Ramos (cell line): ENCODE measurements around the gene BARHL1.

Experiments used
- in situ Hi-C: fragments of 300-500 bp; cut with MboI; formaldehyde crosslinking; loops from one replicate; pipeline ENCODE4 v1.14.3; 2022; ENCODE audit warnings: low sequenced_read_pairs; ENCODE audit not compliant: unreplicated experiment

The BARHL1 gene

DNA sequence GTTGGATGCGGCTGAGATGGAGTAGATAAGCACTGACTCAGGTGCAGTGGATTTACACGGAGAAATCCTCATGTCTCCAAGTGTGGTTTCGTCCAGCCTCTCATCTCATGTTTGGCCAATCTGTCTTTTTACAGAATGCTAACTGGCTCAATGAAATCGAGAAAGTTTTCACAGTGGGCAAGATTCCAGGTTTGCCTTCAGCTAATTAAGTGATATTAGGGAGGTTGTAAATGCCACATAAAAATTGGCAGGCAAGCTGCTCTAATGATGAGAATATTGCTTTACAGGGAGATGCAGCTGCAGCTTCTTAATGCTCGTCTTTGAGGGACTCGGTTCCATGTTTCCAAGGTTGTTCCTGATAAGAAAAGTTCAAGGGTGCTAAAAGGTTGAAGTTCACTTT lies 23.7 kb downstream of the BARHL1 start:
- in situ Hi-C loops, result no loop called here

DNA sequence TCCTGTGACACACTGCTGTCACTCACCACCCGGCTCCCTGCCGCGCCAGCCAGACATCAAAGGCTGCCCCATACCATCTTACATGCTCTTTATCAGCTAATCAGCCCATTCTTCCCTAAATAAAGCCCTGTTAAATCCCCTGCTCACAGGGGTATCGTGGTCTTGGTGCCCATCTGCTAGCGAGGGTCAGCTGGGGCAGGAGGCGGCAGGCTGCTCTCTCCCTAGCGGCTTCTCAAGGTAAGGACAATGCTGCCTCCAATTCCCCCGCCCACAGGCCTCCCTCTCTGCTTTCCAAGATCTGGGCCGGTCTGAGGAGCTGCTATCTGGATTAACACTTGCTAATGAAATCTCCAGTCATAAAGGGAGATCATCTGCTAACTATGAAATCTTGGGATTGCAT lies 26.8 kb downstream of the BARHL1 start:
- in situ Hi-C loops, result no loop called here

DNA sequence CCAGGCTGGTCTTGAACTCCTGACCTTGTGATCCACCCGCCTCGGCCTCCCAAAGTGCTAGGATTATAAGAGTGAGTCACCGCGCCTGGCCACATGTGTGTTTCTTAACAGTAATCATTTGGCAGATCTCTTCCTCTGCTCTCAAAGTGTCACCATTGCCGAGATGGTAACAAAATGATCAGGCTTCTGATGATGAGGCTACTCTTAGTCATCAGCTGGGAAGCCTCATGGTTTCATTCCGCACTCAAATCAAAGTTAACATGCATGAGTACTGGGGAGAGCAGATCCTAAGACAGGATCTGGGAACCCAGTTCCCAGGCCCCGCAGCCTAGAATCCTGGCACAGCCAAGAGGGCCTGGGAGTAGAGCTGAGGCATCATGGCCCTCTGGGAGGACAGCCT lies 27.4 kb downstream of the BARHL1 start:
- in situ Hi-C loops, result no loop called here

DNA sequence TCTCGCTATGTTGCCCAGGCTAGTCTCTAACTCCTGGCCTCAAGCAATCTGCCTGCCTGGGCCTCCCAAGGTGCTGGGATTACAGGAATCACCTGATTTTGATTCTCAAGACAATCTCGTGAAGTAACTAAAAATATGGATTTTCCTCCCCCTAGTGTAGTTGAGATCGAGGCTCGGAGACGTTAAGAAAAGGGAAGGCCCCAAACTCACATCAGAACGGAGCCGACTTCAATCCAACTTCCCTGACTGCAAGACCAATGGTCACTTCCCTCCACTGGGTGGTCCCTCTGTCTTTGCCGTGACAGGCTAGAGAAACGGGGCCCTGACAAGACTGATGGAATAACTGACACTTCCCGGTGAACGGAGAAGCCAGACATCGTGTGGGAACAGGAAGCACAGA lies 28.3 kb downstream of the BARHL1 start:
- in situ Hi-C loops, result no loop called here

DNA sequence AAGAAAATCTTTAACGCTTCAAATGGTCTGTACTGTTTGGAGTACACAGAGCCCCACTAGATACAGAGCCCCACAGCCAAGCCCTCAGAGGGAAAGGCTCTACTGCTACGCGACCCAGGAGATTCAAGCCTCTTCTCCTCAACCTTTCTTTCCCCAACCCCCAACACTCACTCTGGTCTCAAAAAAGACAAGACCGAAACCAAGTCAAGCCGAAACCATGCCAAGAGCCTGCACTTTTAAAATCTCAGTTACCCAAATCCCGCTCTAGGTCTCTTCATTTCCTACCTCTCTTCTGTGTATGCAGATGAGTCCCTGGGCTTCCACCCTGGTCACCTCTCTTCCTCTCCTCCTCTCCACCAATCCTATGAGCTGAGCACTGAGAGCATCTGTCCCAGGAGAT lies 31.9 kb downstream of the BARHL1 start:
- in situ Hi-C loops, result no loop called here

DNA sequence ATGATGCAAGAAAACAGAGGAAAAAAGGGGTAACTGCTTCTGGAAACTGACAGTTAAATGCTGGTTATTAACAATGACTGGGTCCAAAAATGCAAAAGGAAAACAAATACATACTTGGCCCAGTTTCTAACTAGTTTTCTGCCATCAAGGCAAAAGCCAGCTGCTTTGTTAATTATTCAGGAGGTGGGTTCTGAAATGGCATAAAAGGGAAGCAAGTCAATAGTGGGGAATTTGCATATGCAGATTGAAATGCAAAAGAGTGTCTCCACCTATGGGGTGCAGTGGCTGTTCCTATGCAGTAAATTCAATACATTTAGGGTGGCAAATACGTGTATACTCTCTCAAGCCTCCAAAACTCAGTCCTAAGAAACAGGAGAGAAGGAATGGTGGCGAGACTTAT lies 33.4 kb downstream of the BARHL1 start:
- in situ Hi-C loops, result no loop called here

DNA sequence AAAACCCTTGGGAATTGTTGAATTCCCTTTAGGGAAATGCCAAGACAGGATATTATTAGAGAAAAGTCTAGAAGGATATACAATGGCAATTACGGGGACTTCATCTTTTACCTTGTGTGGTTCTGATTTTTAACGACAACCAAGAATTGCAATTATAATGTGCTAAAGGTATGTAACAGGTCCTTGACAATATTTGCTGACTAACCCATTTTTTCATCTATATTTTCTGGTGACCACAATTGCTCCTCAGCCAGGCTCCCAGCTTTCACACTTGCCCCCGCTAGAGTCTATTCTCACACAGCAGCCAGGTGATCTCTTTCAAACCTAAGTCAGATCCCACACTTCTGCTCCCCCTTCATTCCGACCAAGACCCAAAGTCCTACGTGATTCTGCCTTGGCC lies 34.3 kb downstream of the BARHL1 start:
- in situ Hi-C loops, result no loop called here

DNA sequence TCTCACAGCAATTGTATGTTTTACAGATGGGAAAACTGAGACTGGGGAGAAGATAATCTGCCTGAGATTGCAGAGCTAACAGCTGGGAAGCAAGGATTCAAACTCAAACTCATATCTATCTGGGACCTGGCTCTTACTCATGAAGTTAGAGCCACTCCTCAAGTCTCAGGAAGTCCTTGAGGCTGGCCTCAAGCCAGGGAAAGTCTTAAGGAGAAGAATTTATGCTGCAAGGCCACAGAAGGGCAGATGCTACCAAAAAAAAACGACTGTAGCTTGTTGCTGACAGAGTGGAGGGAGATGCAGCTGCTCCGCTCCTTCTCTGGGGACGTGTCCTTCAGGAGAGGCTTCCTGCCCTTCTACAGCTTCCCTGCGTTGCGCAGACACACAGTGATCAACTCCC lies 39.8 kb downstream of the BARHL1 start:
- in situ Hi-C loops, result no loop called here

DNA sequence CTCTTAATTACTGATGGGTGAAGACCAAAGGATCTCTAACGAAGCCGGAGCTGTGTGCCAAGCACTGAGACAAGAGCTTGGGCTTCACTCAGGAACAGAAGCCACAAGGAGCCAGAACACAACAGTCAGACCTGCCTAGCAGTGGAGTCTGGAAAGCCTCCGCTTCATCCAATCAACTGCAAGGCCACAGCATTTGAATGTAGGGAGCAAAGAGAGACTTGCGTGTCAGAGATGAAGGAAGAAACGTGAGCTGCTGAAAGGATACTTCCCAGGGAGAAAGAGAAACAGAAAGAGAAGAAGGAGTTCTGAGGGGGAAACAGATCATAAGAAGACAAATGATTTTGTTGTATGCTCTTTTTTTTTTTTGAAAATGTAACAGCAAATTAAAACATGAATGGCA lies 43.9 kb downstream of the BARHL1 start:
- in situ Hi-C loops, result no loop called here

DNA sequence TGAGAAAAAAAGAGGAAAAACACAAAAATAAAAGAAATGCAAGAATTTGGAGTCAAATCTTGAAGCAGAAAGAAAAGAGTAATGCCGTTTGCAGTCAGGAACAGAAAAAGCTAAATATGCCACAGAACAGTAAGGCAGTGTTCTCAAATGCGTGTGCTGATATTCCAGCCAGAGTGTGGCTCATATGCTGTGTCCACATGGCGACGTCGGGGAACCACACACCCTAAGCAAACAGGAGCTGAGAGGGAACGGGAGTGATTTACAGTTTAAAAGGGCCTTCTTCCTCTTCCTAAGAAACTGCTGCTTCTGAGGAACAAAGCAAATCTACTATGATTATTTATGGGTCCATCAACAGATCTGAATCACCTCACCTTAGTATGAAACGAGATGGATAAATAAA lies 44.7 kb downstream of the BARHL1 start:
- in situ Hi-C loops, result no loop called here

DNA sequence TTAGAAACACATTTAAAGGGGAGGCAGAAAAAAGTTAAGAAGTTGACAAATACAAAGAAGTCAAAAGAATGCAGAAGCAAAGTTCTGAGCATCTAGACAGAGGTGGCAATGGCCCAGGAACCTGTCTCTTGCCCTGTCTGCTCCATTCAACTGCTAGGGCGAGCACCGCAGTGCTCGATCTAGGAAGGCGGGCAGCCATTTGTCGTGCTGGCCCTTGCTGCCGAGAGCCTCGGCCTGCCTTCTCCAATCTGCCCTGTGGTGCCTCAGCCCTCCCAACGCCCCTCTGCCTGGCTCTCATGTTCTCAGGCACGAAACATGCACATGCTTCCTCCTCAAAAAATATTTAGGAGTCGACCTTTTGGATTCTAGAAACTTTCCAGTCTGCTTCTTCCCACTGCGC lies 45.2 kb downstream of the BARHL1 start:
- in situ Hi-C loops, result no loop called here

DNA sequence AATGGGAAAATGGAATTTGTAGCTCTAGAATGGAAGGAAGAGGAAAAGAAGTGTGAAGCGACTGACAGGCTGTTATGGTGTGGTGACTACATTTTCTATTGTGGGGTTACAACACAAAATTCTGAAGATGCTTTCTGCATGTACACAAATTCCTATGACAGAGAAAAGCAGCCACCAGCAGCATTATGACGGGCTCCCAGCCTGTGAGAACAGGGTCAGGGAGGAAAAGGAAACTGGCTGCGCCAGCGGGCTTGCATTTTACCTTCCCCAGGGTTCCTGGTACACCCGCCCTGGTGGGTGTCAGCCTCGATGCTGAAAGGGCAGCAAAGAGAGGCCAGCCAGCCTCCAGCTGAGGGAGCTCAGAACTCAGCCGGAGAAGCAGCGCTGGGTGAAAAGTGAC lies 46.3 kb downstream of the BARHL1 start:
- in situ Hi-C loops, result no loop called here

DNA sequence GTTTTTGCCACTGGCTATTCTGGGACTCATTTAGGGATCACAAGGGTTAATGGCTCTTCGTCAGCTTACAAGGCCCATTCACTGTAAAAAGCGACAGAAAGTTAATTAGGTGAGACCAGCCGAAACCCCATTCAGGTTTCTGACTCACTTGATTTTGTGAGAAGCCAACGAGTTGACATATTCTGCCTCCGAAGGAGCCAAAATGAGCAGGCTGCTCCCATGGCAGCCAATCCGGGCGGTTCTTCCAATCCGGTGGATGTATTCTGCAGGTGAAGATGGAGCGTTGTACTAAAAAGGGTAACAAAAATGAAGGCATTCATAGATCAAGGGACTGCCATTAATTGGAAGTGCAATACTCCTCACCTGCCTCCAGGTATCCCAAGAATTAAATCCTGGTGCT lies 47.7 kb downstream of the BARHL1 start:
- in situ Hi-C loops, result no loop called here

DNA sequence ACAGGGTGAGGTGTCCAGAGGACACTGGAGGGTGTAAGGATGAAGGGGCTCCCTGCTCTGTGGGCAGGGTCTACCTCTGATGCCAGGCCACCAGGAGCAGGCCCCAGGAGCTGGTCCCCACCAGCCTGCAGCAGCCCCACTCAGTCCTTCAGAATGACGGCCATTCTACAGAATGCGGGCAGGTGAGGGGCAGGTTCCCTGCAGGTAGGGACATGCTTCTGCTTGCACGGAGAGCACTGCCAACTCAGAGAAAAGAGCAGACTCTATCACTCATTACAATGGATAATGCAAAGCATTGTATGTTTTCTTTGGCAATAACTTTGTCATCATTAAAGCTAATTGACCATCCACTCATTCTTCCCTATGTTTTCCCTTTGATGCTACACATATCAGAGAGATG lies 48.4 kb downstream of the BARHL1 start:
- in situ Hi-C loops, result no loop called here

DNA sequence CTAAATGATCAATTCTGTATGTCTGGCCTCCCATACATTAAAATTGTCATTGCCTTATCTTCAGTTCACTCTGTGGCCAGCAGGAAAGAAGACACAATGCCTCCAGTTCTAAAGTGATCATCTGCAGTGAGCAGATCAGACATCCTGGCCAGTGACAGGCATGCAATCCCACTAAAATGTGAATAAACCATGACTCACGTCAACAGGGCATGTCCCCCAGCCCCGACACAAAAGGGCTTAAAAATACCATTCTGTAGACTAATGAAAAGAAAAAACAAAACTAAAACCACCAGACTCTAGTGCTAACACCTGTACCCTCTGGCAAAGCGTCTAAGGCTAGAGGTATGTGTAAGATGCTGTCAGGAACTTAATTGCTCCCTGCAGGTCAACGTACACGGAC lies 48.9 kb downstream of the BARHL1 start:
- in situ Hi-C loops, result no loop called here

DNA sequence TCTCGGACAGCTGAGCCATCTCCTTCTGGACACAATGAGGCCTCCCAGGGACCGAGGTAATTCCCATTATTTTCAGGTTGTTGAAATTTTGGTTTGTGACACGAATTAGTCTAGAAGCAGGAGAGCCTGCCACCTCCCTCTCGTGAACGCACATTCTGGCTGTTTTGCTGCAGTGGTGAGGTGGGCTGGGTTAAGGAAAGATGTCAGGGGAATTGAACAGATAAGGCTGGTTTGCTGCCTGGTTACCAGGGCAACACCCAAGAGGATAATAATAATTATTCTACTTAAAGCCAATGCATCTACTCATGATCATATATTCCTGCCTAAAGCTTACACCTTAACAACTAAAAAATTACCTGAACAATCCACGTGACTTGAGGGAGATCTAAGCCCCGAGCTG lies 49.3 kb downstream of the BARHL1 start:
- in situ Hi-C loops, result no loop called here

DNA sequence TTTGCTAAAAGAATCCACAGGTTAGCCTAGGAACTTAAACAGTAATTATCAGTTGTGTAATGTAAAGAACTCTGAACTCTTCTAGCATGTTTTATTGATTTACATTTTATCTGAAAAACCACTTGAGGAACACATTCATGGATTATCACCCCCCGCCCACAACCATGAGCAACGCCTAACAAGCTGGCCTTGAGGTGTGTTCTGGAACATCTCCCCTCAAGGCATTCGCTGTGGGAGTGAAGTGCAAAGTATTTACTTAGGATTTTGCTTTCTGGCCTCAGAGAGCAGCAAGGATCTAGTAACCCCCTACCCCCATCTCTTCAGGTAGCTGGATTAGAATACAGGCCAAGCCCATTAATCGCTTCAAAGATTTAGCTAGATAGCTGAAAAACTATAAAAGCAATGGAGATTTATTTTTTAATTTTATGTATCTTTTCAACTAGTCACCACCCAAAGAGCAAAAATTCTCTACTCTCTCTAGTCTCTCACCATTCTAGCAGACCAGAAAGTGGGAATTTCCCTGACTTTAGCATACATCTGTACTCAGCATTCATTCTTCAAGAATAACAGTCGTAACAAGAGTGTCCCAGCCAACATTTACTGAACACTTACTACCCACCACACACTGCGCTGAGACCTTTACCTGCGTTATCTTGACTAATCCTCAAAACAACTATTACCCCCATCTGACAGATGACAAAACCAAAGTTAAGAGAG lies 50.2 kb downstream of the BARHL1 start:
- in situ Hi-C loops, result no loop called here

DNA sequence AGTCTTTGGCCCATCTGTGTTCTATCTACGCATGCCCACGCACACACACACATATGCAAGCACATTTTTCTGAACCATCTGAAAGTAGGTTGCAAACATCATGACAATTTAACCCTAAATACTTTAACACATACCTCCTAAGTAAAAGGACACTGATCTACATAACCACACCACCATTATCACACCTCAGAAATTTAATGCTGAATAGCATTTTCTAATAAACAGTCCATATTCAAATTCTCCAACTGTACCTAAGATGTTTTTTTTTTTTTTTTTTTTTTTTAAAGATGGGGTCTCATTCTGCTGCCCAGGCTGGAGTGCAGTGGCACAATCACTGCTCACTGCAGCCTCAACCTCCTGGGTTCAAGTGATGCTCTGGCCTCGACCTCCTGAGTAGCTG lies 51.9 kb downstream of the BARHL1 start:
- in situ Hi-C loops, result no loop called here

DNA sequence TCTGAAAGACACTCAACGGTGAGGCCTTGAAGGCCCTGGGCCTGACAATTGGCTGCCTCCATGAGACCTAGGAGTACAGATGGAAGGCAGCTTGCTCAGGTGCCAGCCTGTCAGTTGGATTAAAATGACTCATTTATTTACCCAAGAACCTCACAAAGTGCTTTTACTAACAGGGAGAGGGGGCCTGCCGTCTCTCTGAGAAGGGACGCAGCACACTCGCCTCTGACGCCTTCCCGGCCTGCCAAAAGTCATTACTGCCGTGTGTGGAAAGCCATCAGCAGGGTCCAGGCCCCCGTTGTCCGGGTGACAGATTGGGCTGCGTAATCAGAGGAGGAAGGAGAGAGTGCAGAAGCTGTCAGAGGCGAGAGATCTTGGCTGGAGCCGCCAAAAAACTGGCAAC lies 54.9 kb downstream of the BARHL1 start:
- in situ Hi-C loops, result no loop called here

DNA sequence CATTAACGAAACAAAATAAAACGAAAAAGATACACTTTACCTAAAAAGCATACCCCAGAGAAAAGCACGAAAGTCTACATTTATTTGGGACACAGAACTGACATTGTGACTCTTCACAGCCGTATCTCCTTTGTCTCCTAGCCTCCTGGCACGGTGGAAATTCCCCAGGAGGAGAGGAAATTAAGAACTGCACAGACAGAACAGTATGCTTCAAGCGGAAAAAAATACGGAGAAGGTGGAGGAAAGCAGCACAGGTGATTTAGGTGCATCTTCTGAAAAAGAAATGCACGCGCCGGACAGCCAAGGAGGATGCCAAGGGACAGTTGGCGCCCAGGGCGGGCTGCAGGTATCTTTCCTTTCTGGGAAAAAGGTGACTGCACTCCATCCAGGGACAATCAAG lies 55.4 kb downstream of the BARHL1 start:
- in situ Hi-C loops, result no loop called here

DNA sequence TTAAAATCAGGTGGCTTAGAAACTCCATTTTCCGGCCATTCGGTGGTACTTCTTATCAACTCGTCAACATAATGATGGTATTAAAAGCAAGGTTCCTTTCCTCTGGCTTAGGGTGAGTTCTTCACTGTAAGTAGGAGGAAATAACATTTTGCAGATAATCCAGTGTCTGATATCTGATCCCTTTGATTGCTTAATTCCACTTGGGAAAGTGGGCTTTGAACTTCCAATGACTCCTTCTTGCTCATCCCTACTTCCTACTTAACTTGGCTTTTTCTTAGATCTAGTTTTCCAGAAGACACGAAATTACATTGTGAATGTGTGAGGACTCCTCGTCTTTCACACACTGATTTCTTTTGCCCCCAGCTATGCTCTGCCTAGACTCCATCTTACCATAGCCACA lies 55.8 kb downstream of the BARHL1 start:
- in situ Hi-C loops, result no loop called here

DNA sequence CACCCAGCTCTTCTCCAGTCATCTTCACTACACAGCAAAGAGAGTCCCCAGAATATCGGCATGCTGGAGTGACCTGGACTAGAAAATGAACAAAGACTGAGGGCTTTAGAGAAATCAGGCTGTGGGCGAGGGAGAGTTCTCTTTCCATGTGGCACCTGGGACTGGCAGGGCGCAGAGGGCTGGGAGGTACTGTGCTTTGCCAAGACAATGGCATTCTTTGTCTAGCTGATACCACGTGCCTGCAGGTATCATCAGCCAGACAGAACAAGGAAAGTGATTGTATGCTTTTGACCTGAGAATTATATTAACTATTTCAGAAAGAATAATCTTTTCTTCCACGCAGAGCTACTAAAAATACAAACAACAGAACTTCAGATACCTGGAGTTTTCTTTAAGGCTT lies 56.9 kb downstream of the BARHL1 start:
- in situ Hi-C loops, result no loop called here
